ENCODE data around the gene RALGPS1.
A peak's percentile ranks its signal among the peaks of the same experiment; 100 is the strongest.

The RALGPS1 gene

DNA sequence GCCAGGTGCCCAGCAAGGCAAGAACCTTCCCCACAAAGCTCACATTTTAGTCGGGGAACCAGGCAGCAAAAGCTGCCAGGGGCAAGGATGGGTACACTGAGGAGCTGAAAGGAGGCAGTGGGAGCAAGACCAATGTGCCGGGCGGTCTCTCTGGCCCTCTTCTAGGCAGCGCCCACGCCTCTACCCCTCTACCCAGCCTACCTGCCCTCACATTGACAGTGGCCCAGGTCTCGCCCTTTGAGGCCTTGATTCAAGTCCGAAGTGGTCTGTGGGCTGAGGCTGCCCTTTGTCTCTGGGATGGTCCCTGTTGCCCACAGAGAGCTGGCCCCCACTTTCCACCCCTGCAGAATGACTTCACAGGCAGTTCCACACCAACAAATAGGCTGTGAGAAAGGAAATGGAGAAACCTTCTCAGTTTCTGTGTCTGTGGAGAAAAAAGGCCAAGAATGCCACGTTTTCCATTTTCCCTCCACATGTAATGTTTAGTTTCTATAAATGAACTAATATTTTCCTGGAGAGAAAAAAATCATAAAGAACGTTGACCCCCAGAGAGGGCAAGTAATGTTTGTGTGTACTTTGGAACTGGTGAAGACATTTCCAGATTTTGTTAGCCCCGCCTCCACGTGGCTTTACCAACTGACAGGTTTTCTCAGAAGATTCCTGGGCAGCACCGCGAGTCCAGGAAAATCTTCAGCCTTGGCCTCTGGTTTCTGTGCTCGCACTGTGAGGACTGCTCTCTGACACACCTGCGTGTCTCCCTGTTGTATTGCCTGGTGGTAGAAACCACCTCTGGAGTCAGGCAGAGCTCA lies 265.3 kb downstream of the RALGPS1 start:
- DNase-seq: peak; percentile 2

DNA sequence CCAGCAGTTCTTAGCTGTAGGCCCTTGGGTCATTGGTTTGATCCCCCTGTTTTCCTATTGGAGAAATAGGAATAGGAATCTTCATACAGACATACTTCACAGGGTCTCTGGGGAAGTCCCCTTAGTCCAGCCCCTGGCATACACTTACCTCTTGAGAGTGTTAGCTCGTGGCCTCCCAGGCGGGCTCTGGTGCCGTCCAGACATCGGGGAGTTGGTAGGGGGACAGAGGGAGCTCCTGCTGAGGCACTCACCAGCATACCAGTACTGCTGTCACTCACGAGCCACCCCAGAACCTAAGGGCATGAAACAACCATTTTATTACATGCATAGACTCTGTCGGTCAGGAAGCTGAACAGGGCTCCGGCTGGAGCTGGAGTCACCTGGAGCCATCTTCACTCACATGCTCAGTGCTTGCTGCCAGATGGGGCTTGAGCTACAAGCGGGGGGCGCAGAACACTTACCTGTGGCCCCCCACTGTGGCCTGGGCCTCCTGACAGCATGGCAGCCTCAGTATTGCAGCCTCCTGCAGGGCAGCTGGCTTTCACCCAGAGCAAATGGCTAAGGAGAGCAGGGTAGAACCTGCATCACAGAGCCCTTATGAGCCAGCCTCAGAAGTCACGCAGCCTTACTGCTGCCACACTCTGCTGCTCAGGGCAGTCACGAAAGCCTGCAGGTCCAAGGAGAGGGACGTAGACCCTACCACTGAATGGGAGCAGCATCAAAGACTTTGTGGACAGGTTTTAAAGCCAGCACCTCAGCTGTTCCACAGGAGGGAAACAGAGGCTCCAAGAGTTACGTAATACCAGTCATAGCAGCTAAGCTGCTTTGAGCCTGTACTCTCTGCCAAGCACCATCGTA lies 266.1 kb downstream of the RALGPS1 start:
- no peak for DNase-seq

- DNase-seq: peak; percentile 5
Observed at GRCh38 chr9:127181315-127181580, 266.7 kb downstream of the RALGPS1 start.

DNA sequence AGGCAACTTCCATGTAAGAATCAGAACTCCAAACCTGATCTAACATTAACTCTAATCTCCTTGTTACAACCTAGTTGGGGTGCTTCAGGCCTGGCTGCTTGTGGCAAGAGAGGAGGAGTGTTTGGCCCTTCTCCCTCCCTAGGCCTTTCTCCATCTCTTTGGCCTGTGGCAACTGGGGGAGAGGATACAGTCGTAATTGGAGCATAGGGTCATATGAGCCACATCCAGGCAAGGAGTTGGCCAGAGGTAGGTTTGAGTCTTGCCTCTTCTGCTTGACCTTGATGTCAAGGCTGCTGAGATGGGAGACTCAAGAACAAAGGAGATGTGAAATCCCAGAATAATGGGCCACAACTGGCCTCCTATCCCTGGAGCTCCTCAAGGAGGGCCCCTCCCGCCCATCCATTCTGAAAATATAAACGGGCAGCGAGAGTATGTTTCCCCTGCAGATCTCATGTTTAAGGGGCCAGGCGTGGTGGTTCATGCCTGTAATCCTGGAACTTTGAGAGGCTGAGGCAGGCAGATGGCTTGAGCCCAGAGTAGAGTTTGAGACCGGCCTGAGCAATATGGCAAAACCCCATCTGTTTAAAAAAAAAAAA lies 267.1 kb downstream of the RALGPS1 start:
- no peak for DNase-seq

- DNase-seq: no peak
Observed at GRCh38 chr9:127182901-127183746, 268.5 kb downstream of the RALGPS1 start.

DNA sequence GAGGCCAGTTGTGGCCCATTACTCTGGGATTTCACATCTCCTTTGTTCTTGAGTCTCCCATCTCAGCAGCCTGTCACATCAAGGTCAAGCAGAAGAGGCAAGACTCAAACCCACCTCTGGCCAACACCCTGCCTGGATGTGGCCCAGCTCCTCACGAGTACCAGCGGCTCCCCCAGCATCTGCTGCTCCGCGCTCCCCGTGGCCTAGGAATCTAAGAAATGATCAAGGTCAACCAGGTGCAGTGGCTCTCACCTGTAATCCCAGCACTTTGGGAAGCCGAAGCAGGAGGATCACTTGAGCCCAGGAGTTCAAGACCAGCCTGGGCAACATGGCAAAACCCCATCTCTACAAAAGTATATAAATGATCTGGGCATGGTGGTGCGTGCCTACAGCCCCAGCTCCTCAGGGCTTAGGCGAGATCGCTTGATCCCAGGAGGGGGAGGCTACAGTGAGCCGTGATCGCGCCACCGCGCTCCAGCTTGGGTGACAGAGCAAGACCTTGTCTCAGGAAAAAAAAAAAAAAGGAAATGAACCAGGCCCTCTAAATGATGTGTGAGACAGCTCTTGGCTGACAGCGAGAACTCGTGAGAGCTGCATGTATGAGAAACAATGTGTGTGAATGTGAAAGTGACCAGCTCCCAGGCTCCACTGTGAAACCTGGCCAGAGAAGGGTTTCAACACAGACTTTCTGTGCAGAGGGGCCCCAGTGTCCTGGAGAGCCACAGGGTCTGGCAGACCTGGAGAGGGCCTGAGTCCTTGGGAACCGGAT lies 269.4 kb downstream of the RALGPS1 start:
- no peak for DNase-seq

- DNase-seq: no peak
Observed at GRCh38 chr9:127184641-127185040, 270.1 kb downstream of the RALGPS1 start.

DNA sequence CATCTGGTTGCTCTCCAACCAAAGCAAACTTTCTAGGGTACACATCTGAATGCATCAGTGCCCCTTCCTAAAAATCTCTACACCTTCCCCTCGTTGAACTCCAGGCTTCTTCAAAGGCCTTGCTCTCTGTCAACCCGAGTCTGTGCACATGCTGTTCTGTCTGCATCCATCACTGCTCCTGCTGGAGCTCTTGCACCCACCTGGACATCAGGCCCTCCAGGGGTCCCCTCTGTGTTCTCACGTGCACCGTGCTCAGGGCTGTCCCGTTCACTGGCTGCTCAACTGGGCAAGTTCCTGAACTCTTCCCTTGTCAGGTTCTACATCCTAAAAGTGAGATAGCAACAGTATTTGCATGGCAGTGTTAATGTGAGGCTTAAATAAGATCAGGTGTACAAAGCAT lies 270.6 kb downstream of the RALGPS1 start:
- DNase-seq: no peak

DNA sequence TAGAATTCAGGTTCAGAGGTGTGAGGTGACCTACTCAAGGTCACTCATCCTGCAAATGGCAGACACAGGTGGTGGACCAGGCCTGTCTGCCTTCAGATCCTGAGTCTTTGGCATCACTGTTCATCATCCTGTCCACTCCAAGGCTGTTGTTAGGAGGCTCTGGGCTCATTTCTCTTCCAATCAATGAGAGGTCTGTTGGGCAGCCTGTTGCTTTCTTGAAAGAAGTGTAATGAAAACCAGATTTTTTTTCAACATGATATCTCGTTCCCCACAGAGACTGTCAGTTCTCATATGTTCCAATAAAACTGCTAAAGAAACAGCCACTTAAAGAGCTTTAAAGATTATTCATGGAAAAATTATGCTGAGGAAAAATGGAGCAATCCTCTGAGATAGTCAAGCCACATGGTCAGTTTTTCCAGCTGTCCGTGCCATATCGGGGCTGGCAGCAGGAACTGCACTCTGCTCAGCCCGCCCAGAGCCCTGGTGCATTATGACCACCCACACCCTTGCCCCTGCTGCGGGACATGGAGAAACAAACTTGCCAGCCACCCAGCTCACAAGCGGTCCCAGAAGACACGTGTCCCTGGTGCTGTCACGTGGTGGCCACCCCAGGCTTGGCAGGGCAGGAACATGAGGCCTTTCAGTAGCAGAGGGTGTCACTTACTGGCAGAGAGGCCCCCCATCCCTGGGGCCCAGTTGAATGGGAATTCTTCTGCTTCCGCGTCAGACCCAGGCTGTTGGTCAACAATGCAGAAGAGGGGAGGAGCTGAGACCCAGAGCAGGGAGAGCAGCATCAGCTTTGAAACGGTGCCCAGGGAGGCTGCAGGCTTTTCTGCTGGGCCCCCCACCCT lies 271.6 kb downstream of the RALGPS1 start:
- DNase-seq: no peak

DNA sequence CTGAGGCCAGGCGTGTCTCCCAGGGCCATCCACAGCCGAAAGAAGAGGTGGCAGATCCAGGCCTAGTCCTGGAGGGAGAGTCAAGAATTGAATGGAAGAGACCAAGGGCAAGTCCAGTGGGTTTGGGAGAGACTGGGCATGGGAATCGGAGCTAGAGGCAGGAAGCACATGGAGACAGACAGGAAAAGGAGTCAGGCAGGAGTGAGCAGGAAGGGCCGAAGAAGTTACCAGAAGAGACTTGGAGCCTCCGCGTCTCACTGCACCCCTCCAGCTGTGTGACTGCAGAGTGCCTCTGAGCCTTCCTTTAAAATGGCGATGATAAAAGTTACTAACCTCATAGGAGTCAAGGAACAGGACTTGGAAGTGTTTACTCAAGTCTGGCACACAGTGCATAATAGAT lies 272.2 kb downstream of the RALGPS1 start:
- no peak for DNase-seq

- no peak for DNase-seq
Observed at GRCh38 chr9:127187231-127187956, 272.8 kb downstream of the RALGPS1 start.

DNA sequence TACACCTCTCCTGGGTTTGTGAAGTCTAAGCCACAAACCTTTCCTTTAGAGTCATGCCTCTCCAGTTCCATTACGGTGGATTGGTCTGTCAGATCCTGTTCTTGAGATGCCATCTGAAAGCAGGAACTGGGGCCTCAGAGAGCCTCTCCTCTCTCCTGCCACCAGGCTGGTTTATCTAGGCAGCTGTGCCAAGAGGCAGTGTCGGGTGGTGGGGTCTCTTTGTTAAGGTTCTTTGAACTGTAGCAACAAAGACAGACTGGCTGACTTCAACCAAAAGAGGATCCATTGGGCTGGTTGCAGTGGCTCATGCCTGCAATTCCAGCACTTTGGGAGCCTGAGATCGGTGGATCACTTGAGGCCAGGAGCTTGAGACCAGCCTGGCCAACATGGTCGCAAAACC lies 273.8 kb downstream of the RALGPS1 start:
- DNase-seq: no peak

DNA sequence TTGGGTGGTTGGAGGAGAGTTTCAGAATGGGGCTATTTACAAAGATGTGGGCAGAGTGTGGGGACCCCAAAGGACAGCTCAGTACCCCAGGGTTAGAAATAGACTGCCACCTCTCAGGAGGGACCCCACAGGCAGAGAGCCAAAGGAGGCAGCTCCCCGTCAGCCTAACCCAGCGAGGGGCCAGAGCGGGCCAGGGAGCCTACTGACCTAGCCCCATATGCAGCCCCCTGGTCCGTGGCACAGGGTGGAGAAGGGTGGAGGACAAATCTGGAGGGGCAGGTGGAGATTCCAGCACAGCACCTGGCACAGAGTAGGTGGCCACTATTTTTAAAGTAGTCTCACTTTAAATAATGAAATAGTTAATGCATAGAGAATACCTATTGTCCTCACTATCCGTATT lies 275.0 kb downstream of the RALGPS1 start:
- no peak for DNase-seq

GRCh38 chr9:127192744-127193143 lies 278.2 kb downstream of the RALGPS1 start:
- DNase-seq: no peak

DNA sequence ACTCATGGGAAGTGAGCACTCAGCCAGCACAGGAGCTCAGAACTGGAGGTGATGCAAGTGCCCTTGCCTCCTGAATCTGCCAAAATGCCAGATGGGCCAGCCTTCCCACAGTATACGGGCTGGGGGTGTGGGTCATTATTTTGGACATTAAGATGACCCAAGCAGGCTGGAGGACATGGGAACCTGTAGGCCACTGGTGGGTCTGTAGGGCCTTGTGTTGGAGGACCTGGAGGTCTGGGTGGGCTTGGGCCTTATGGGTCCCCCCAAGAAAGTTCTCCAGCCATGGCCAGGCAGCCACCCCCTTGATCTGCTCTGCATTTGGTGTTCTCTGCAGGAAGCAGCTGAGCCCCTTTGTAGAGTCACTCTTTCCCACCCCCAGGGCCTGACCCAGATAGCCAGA lies 278.9 kb downstream of the RALGPS1 start:
- DNase-seq: no peak

- DNase-seq: no peak
Observed at GRCh38 chr9:127194881-127195713, 280.5 kb downstream of the RALGPS1 start.

DNA sequence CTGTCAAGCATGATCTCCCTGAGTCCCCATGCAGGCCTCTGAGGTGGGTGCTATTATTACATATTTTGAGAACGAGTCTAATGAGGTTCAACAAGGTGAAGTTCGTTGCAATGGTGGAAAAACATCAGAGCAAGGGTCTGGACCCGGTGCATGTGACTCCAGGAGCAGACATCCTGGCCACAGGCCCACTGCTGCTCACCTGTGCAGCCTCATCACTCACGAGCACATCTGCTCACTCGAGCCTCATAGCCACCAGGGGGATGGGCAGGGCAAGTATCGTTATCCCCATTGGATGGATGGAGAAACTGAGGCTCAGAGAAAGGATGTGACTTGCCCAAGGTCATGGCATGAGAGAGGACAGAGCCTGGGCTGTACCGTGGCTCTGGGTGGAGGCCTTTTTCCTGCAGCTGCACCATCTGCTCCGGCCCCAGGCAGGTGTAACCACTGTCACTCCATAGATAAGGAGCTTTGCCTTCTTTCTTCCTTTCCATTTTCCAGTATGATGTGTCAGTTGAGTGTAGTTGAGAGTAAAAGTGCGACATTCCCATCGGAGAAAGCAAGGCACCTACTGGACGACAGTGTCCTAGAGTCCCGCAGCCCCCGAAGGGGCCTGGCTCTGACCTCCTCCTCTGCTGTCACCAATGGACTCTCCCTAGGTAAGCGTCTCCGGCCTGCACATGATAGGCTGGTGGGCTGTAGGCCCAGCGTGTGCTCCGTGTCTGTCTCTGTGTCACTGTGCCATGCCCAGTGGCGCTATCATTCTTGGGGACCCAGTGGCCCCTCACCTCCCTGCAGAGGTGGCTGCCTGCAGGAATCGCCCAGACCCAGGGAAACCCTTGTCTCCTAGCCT lies 281.6 kb downstream of the RALGPS1 start:
- DNase-seq: no peak

DNA sequence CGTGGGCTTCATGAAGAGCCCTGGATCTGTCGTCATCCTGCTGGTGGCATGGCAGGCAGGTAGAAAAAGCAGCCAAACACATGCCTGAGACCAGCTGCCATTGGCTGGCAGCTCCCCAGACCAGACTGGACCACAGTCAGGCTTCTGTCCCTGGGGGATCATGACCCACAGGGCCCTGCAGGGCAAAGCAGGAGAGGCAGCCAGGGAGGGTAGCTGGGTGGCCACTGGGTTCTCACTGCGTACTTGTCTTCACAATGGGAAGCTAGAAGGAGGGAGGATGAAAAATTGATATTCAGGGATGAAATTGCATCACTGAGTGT lies 282.2 kb downstream of the RALGPS1 start:
- no peak for DNase-seq

Measured in activated naive CD4-positive, alpha-beta T cell treated with anti-CD3 and anti-CD28 coated beads, Interleukin-2, amount 50 U/mL, for 16 hours (primary cell).